Tibial artery (tissue), 4 donors: ENCODE results near the gene DHDDS.

ENCODE experiments used
- DNase-seq, 2 donors: peaks; one replicate each; pipeline ENCODE4 v3.0.0-alpha.2; 2019
- H3K27ac ChIP-seq, 2 donors: fragments of 200-600 bp; sonication (generic) in 1 of 2; 1 replicate in 1 of 2; 2 replicates in 1 of 2; pipeline ENCODE4 v1.5.1; 2018 to 2019; ENCODE audit warnings: mild to moderate bottlenecking in 1 of 2
- H3K27me3 ChIP-seq, 2 donors: fragments of 200-600 bp; sonication (generic) in 1 of 2; one replicate each; pipeline versions ENCODE4 v1.5.1 to v1.6.0; 2016 to 2019
- H3K36me3 ChIP-seq, 3 donors: fragments of 200-600 bp; sonication (generic) in 2 of 3; one replicate each; pipeline ENCODE4 v1.5.1; 2016 to 2019; ENCODE audit warnings: mild to moderate bottlenecking in 2 of 3
- H3K4me1 ChIP-seq, 4 donors: fragments of 200-600 bp; sonication (generic) in 2 of 4; 1 replicate in 3 of 4; 2 replicates in 1 of 4; pipeline ENCODE4 v1.5.1; 2016 to 2019
- H3K4me3 ChIP-seq, 2 donors: fragments of 200-600 bp; sonication (generic) in 1 of 2; 1 replicate in 1 of 2; 2 replicates in 1 of 2; pipeline ENCODE4 v1.5.1; 2018 to 2019; ENCODE audit warnings: mild to moderate bottlenecking in 2 of 2
- H3K9me3 ChIP-seq, 3 donors: fragments of 200-600 bp; sonication (generic) in 1 of 3; one replicate each; pipeline ENCODE4 v1.5.1; 2016 to 2019
- CTCF ChIP-seq, 2 experiments: fragments of 200-600 bp in 1 of 2; fragments of 450-650 bp in 1 of 2; IDR thresholded peaks; one replicate each; pipeline ENCODE4 v1.5.1; 2017 to 2019; ENCODE audit warnings: antibody characterized with exemption in 2 of 2, mild to moderate bottlenecking in 1 of 2, moderate library complexity in 1 of 2
- intact Hi-C: fragments of 100-400 bp; cut with DNase I; formaldehyde crosslinking; loops from one replicate; pipeline ENCODE4 v1.15.0; 2023; ENCODE audit warnings: low total_unique reads

Gene DHDDS

GRCh38 chr1:26459573-26460031 lies 27.5 kb downstream of the DHDDS start:
- no peaks in the 10 kb centered on the region for H3K4me1 ChIP-seq
- no peak overlapping the region for H3K27ac ChIP-seq
- TF ChIP-seq CTCF (IDR thresholded peaks at IDR 0.05) = no peak
- intact Hi-C loops = no loop called here
- peaks cover 44 to 85% (median 72%) of the 10 kb centered on the region in 3 donors for H3K36me3 ChIP-seq
- no peaks in the 10 kb centered on the region for H3K27me3 ChIP-seq
- no peak overlapping the region for H3K4me3 ChIP-seq
- no peak for DNase-seq
- H3K9me3 ChIP-seq = no peaks in the 10 kb centered on the region

- intact Hi-C loops = no loop called here
- no peaks in the 10 kb centered on the region for H3K9me3 ChIP-seq
- H3K27me3 ChIP-seq = no peaks in the 10 kb centered on the region
- peaks cover 0 to 23% (median 21%) of the 10 kb centered on the region in 4 donors for H3K4me1 ChIP-seq
- H3K27ac ChIP-seq = no peak overlapping the region
- TF ChIP-seq CTCF (IDR thresholded peaks at IDR 0.05) = no peak
- peaks cover 23 to 58% (median 38%) of the 10 kb centered on the region in 3 donors for H3K36me3 ChIP-seq
- DNase-seq = no peak
- no peak overlapping the region for H3K4me3 ChIP-seq
Observed at GRCh38 chr1:26468911-26469310, 36.8 kb downstream of the DHDDS start.

GRCh38 chr1:26469558-26469957 lies 37.4 kb downstream of the DHDDS start:
- Histone ChIP-seq H3K4me1 (peaks cover 0 to 29% (median 24%) of the 10 kb centered on the region in 4 donors), H3K36me3 (peaks cover 25 to 58% (median 45%) of the 10 kb centered on the region in 3 donors), H3K27ac (no peak overlapping the region), H3K9me3 (no peaks in the 10 kb centered on the region), H3K4me3 (no peak overlapping the region), H3K27me3 (no peaks in the 10 kb centered on the region)
- intact Hi-C loops = no loop called here
- DNase-seq = no peak
- TF ChIP-seq CTCF (IDR thresholded peaks at IDR 0.05) = no peak

GRCh38 chr1:26470878-26471497 lies 38.9 kb downstream of the DHDDS start:
- peaks cover 0 to 30% (median 24%) of the 10 kb centered on the region in 4 donors for H3K4me1 ChIP-seq
- DNase-seq = no peak
- no peaks in the 10 kb centered on the region for H3K27me3 ChIP-seq
- H3K27ac ChIP-seq = peak overlapping the region in 1 of 2 donors; percentile 99
- H3K9me3 ChIP-seq = no peaks in the 10 kb centered on the region
- intact Hi-C loops = no loop called here
- no peak for TF ChIP-seq CTCF (IDR thresholded peaks at IDR 0.05)
- H3K4me3 ChIP-seq = peak overlapping the region; percentile 95 to 99
- H3K36me3 ChIP-seq = peaks cover 21 to 50% (median 38%) of the 10 kb centered on the region in 3 donors

GRCh38 chr1:26471498-26472319 lies 39.6 kb downstream of the DHDDS start:
- no peaks in the 10 kb centered on the region for H3K27me3 ChIP-seq
- H3K27ac ChIP-seq = peak overlapping the region; percentile 99 to 100
- no peak for TF ChIP-seq CTCF (IDR thresholded peaks at IDR 0.05)
- H3K4me3 ChIP-seq = peak overlapping the region; percentile 95 to 99
- peaks cover 0 to 30% (median 24%) of the 10 kb centered on the region in 4 donors for H3K4me1 ChIP-seq
- DNase-seq = peak; percentile 71 to 82
- intact Hi-C loops = no loop called here
- peaks cover 19 to 49% (median 38%) of the 10 kb centered on the region in 3 donors for H3K36me3 ChIP-seq
- H3K9me3 ChIP-seq = no peaks in the 10 kb centered on the region
